ENCODE measurements around the gene CASQ2.
"Not testable (repeated sequence)": the region's sequence is repeated elsewhere in the genome, so short reads cannot be mapped to it uniquely, and the experiment has no call there.

CASQ2 gene

DNA sequence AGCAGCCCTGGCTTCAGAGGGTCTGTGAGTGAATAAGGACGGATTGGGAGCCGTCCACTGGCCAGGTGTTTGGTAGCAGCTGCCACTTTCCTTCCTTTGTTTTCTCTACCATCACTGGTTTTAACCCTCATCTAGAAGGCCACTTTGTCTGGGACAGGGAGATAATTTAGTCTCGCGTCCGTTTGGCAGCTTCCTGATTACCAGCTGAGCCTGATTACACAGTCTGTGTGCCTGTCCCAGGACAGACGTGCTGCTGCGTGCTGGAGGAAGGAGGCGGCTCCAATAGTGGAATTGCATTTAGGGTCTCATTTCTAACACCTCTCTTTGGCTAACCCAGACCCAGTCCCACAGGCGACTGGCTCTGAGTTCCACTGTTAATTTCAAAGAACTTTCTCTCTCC is 24.6 kb upstream of the CASQ2 start:
- Mint-ChIP-seq H3K27ac (no peak overlapping the region), H3K27me3 (ENCODE audit: low read depth) (peaks cover 27% of the 10 kb centered on the region)

DNA sequence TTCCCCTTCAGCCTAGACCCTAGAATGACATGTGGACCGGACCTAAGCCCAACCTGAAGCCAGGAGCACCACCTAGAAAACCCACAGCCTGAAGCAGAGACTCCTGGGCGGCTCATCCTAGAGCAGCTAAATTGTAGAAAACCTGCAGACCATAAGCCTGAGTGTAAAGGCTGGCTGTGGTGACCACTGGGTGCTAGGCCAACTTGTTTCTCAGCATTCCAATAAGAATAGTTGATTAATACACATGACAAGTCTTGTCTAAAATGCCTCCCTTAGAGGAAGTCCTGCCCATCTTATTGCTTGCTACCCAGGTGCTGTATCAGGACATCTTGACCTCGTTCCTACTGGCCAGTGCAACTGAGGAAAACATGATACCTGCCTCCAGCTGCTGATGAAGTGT is 23.3 kb upstream of the CASQ2 start:
- H3K4me3 Mint-ChIP-seq: no peak overlapping the region
- H3K27ac Mint-ChIP-seq: no peak overlapping the region
- no peaks in the 10 kb centered on the region for H3K36me3 Mint-ChIP-seq (ENCODE audit: low read depth)
- H3K9me3 Mint-ChIP-seq: no peaks in the 10 kb centered on the region
- no peaks in the 10 kb centered on the region for H3K4me1 Mint-ChIP-seq (ENCODE audit: low read depth)
- H3K27me3 Mint-ChIP-seq (ENCODE audit: low read depth): peaks cover 30% of the 10 kb centered on the region

More for the DNA sequence above, 24.6 kb upstream of the CASQ2 start:
- no peak overlapping the region for H3K4me3 Mint-ChIP-seq
- no peaks in the 10 kb centered on the region for H3K36me3 Mint-ChIP-seq (ENCODE audit: low read depth)
- H3K9me3 Mint-ChIP-seq: no peaks in the 10 kb centered on the region
- no peaks in the 10 kb centered on the region for H3K4me1 Mint-ChIP-seq (ENCODE audit: low read depth)

DNA sequence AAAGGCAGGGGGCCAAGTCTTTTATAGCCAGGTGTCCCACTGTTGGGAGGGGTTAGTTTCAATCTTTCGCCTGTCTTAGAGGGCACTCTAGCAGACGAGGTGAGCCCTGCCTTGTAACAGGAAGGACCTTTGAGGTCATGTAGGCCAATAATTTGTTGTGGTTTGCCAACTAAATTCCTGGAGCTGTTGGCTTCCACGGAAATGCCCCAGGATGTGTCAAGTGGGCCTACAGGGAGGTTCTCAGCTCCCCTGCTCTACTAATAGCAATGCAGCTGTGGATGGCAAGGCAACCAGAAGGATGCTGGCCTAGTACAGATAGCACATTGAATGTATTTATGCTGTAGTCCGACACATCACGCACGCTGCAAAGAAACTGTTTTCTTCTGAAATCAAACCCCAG is 22.3 kb upstream of the CASQ2 start:
- Mint-ChIP-seq H3K4me3 (no peak overlapping the region), H3K27me3 (ENCODE audit: low read depth) (peaks cover 33% of the 10 kb centered on the region), H3K27ac (no peak overlapping the region), H3K4me1 (ENCODE audit: low read depth) (no peaks in the 10 kb centered on the region), H3K9me3 (no peaks in the 10 kb centered on the region), H3K36me3 (ENCODE audit: low read depth) (no peaks in the 10 kb centered on the region)

DNA sequence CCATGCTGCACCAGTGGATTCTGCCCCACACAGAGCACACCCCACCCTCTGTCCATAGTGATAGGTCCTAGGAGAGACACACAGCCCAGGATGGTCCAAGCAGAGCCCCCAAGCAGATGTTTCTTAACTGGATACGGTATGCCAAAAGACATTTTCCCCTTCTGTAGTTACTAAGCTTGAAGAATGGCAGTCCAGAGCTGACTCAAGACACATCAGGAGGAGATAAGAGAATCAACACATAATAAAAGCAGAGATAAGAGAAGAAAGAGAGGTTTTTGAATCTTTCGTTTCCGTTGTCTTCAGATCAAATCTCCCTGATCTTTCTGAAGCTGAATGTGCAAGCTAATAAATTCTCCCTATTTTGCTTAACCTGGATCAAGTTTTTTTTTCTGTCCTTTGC is 21.8 kb upstream of the CASQ2 start:
- Mint-ChIP-seq H3K27ac (no peak overlapping the region), H3K9me3 (no peaks in the 10 kb centered on the region), H3K4me3 (no peak overlapping the region), H3K4me1 (ENCODE audit: low read depth) (no peaks in the 10 kb centered on the region), H3K27me3 (ENCODE audit: low read depth) (peaks cover 33% of the 10 kb centered on the region), H3K36me3 (ENCODE audit: low read depth) (no peaks in the 10 kb centered on the region)

DNA sequence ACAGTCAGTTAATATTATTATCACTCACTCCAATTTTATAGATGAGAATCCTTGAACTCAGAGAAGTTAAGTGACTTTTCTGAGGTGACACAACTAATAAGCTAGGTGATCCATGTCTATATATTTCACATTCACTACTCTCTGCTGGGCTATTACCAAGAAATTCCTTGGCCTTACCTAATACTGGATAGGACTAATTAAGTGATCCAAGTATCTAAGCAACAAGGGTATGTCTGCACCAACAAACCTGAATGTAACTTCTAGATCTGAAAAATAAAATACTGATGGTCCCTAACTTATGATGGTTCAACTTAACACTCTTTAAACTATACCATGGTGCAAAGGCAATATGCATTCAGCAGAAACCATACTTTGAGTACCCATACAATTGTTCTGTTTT is 14.8 kb upstream of the CASQ2 start:
- Mint-ChIP-seq H3K9me3 (no peaks in the 10 kb centered on the region), H3K36me3 (ENCODE audit: low read depth) (no peaks in the 10 kb centered on the region), H3K4me3 (no peak overlapping the region), H3K27me3 (ENCODE audit: low read depth) (peaks cover 13% of the 10 kb centered on the region), H3K27ac (no peak overlapping the region), H3K4me1 (ENCODE audit: low read depth) (no peaks in the 10 kb centered on the region)

DNA sequence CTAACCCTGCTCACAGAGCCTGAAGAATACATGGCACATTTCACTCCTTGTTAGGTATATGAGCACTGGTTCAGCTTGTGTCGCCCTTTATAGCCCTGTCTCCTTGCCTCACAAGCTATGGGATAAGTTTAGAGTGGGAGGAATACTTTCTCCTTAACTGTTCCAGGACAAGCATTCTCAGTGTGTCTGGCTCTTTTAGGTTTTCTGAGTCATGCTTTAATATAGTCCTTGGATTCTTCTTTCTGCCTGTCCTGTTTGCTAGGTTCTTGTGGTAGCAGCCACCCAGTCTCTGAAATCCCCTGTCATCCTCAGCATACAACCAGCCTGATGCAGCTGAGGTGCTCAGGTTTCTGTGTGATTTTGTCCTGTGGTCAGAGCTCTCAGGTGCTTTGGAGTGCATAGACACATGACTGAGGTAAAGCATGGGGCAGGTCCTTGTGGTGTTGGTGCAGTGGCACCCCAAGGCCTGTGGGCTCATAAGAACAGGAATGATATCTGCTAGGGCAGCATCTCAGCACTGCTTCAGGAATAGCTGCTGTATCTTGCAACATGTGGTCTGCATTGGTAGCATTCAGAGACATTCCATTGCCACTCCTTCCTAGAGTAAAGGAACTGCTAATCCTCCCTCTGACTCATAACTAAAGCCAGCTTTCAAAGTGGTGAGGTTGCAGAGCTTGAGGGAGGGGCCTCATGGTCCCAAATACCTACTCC is 14.2 kb upstream of the CASQ2 start:
- Mint-ChIP-seq H3K4me1 (ENCODE audit: low read depth) (no peaks in the 10 kb centered on the region), H3K27me3 (ENCODE audit: low read depth) (peaks cover 13% of the 10 kb centered on the region), H3K27ac (no peak overlapping the region), H3K4me3 (no peak overlapping the region), H3K36me3 (ENCODE audit: low read depth) (no peaks in the 10 kb centered on the region), H3K9me3 (no peaks in the 10 kb centered on the region)

DNA sequence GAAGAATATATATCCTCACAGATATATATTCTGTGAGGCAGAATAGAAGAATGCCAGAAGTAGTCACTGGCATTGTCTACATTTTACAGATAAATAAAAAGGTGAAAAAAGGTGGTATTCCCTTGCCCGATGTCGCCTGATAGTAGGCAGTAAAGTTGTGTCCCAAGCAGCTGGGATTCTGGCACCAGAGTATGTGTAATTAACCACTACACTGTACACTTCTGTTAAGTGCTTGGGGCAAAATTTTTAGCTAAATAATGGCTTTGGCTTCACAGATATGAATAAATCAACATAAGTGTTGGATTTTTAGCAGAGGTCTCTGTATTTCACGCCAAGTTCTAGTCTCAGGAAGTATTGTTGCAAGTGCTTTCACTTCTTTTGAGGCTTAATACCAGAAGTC is 13.3 kb upstream of the CASQ2 start:
- Mint-ChIP-seq H3K27me3 (ENCODE audit: low read depth) (peaks cover 8% of the 10 kb centered on the region), H3K4me1 (ENCODE audit: low read depth) (no peaks in the 10 kb centered on the region), H3K27ac (no peak overlapping the region), H3K36me3 (ENCODE audit: low read depth) (no peaks in the 10 kb centered on the region), H3K4me3 (no peak overlapping the region), H3K9me3 (no peaks in the 10 kb centered on the region)

DNA sequence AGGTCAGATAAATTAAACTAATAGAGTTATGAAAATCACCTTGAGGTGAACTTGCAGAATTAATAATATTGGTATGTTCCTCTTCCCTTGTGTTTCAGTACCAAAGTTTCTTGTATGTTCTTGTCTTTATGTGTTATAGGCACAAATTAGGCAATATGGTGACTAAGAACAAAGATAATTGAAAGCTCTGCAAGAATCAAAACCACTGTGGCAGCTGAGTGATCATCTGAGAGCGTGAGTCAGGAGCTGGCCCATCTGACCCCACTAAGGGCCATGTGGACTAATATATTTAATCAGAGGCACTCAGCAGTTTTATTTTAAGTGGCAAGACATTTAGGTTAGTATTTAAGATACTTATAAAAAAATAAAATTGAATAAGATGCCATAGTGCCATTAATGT is 12.8 kb upstream of the CASQ2 start:
- Mint-ChIP-seq H3K27me3 (ENCODE audit: low read depth) (peaks cover 9% of the 10 kb centered on the region), H3K4me1 (ENCODE audit: low read depth) (no peaks in the 10 kb centered on the region), H3K4me3 (no peak overlapping the region), H3K36me3 (ENCODE audit: low read depth) (no peaks in the 10 kb centered on the region), H3K27ac (no peak overlapping the region), H3K9me3 (no peaks in the 10 kb centered on the region)

DNA sequence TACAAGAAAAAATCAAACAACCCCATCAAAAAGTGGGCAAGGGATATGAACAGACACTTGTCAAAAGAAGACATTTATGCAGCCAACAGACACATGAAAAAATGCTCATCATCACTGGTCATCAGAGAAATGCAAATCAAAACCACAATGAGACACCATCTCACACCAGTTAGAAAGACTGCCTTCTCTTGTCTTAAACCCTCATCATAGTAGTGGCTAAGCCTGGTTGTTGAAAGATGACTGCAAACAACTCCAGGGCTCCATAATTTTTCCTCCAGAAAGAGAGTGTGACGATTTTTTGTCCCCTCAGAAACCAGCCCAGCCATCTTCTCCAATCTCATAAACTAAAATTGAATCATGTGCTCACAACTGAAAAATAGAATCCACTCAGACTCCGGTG is 12.1 kb upstream of the CASQ2 start:
- not testable (repeated sequence) for H3K9me3 Mint-ChIP-seq; H3K36me3 Mint-ChIP-seq (ENCODE audit: low read depth); H3K4me1 Mint-ChIP-seq (ENCODE audit: low read depth); H3K4me3 Mint-ChIP-seq; H3K27ac Mint-ChIP-seq; H3K27me3 Mint-ChIP-seq (ENCODE audit: low read depth)

DNA sequence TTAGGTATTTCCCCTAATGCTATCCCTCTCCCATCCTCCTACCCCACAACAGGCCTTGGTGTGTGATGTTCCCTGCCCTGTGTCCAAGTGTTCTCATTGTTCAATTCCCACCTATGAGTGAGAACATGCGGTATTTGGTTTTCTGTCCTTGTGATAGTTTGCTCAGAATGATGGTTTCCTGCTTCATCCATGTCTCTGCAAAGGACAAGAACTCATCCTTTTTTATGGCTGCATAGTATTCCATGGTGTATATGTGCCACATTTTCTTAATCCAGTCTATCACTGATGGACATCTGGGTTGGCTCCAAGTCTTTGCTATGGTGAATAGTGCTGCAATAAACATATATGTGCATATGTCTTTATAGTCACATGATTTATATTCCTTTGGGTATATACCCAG is 10.6 kb upstream of the CASQ2 start:
- H3K27me3 Mint-ChIP-seq (ENCODE audit: low read depth); H3K27ac Mint-ChIP-seq; H3K4me1 Mint-ChIP-seq (ENCODE audit: low read depth); H3K36me3 Mint-ChIP-seq (ENCODE audit: low read depth); H3K4me3 Mint-ChIP-seq; H3K9me3 Mint-ChIP-seq: not testable (repeated sequence)

DNA sequence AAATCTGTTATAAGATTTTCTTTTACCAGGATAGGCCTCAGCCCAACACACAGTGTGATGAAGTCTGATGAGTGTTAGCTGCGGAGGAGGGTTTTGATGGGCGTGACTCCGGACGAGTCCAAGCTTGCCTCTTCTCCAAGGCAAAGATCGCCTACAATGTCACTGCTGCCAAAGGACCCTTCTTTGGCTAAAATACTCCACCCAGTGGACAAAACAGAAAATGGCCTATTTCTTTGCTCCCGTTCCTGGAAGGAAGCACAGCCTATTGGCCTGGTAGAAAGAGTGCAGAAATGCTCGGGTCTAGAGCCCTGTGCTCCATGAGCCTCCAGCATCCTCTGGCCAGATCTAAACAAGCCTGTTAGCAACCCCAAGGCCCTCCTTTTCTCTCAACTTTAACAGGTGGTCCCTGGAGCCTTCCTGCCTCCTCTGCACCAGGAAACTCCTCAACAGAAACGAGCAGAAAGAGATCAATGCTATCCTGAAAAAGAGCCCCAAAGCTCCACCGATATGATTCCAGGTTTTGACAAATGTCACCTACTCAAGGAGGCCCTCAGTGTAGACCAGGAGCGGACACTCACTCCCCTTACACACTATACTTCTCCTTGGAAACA is 3.4 kb upstream of the CASQ2 start:
- Mint-ChIP-seq H3K27ac (no peak overlapping the region), H3K36me3 (ENCODE audit: low read depth) (no peaks in the 10 kb centered on the region), H3K4me1 (ENCODE audit: low read depth) (no peaks in the 10 kb centered on the region), H3K27me3 (ENCODE audit: low read depth) (peaks cover 9% of the 10 kb centered on the region), H3K9me3 (no peaks in the 10 kb centered on the region), H3K4me3 (no peak overlapping the region)

DNA sequence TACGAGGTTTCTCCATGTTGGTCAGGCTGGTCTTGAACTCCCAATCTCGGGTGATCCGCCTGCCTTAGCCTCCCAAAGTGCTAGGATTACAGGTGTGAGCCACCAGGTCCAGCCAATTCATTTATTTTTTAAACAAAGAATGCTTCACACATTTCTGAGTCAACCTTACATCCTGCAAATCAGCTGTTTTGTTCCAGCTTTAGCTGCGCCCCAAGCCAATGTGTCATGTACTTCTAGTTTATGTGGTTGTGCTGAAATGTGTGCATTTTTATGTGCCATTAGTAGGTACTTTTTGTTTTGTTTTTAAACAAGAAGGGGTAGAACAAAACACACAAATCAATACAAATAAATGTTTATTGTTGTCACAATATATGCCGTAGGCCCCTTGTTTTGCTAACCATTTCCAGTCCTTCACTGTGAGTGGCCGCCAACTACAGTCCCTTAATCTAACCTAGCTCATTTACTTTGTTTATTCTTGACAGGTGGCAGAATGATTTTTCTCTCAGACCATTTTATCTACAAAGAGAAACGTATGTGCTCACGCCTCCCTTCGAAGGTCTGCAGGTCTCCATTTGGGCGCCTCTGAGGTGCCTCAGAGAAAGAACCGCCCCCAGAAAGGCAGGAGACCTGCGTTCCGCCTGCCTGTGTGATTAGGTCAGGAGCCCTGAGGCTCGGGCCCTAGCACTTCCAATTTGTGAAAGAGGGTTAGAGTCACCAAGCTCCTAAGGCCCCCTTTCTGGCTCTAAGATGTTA is 2.8 kb upstream of the CASQ2 start:
- Mint-ChIP-seq H3K9me3 (no peaks in the 10 kb centered on the region), H3K36me3 (ENCODE audit: low read depth) (no peaks in the 10 kb centered on the region), H3K27me3 (ENCODE audit: low read depth) (peaks cover 3% of the 10 kb centered on the region), H3K4me3 (no peak overlapping the region), H3K4me1 (ENCODE audit: low read depth) (no peaks in the 10 kb centered on the region), H3K27ac (no peak overlapping the region)

DNA sequence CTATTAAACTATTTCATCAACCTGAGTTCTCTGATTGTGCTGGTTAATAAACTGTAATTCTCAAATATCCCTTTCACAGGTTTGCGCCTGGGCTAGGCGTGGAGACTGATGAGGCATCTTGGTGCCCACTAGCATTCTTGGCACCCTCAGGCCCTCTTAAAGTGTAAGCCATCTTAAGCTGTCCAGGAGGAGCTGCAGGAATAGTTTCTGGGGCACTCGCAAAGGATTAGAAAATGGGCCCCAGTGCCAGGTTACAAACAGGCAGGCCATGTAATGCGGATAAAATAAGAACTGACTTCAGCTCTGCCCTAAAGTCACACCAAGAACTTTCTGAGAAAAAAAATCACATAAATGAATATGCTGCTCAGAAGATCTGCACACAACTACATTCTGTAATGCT is 1.1 kb downstream of the CASQ2 start:
- H3K9me3 Mint-ChIP-seq: no peaks in the 10 kb centered on the region
- H3K27me3 Mint-ChIP-seq (ENCODE audit: low read depth): peaks cover 3% of the 10 kb centered on the region
- H3K27ac Mint-ChIP-seq: no peak overlapping the region
- H3K4me3 Mint-ChIP-seq: no peak overlapping the region
- H3K36me3 Mint-ChIP-seq (ENCODE audit: low read depth): no peaks in the 10 kb centered on the region
- H3K4me1 Mint-ChIP-seq (ENCODE audit: low read depth): no peaks in the 10 kb centered on the region

DNA sequence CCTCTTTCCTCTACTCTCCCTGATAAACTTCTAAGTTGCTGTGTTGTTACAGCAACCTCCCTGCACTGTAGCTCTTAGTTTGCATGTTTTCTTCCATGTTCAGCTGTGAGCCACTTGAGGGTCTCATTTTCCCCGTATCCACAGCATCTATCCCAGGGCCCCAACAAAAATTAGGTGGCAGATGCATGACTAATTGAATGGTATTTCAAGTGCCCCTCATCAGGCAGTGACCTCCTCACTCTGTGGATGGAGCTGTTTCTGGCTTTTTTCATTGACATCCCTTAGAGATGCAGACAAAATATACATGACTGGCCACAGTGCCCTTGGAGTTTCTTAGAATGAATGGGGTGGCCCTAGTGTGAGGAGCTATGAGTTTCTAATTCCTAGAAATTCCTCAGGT is 3.4 kb downstream of the CASQ2 start:
- H3K36me3 Mint-ChIP-seq (ENCODE audit: low read depth): no peaks in the 10 kb centered on the region

DNA sequence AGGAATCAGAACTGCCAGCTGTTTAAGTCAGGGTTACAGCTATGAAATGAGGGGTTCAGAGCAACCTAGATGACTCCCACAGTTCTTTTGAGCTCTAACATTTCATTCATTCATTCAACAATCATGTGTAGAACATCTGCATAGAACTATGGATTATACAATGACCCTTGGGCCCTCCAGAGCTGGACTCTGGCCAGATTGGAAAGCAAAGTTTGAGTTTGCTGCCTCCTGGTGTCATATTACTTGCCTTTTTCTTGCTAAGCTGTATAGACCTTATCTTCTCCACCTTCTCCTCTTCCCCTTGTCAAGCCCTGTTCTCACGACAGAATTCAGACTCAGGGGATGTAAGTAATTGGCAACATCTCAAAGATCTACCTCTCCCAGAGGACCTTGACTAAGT is 4.0 kb downstream of the CASQ2 start:
- no peaks in the 10 kb centered on the region for H3K9me3 Mint-ChIP-seq
- no peak overlapping the region for H3K27ac Mint-ChIP-seq
- H3K36me3 Mint-ChIP-seq (ENCODE audit: low read depth): no peaks in the 10 kb centered on the region
- peaks cover 3% of the 10 kb centered on the region for H3K27me3 Mint-ChIP-seq (ENCODE audit: low read depth)
- H3K4me3 Mint-ChIP-seq: no peak overlapping the region
- H3K4me1 Mint-ChIP-seq (ENCODE audit: low read depth): no peaks in the 10 kb centered on the region

More for the DNA sequence above, 3.4 kb downstream of the CASQ2 start:
- no peaks in the 10 kb centered on the region for H3K9me3 Mint-ChIP-seq
- H3K4me3 Mint-ChIP-seq: no peak overlapping the region
- H3K4me1 Mint-ChIP-seq (ENCODE audit: low read depth): no peaks in the 10 kb centered on the region
- H3K27me3 Mint-ChIP-seq (ENCODE audit: low read depth): no peaks in the 10 kb centered on the region
- no peak overlapping the region for H3K27ac Mint-ChIP-seq
